ENCODE measurements around the gene GPC6. TPM values are rescaled to one million over a fixed set of nuclear protein-coding genes. Genes with fewer than 3 reads are reported as not detected.

GPC6 gene
- total RNA-seq, 3 donors from 2014 or later (not counting 1 experiment from before 2014, with no cell fraction given), result not detected

DNA sequence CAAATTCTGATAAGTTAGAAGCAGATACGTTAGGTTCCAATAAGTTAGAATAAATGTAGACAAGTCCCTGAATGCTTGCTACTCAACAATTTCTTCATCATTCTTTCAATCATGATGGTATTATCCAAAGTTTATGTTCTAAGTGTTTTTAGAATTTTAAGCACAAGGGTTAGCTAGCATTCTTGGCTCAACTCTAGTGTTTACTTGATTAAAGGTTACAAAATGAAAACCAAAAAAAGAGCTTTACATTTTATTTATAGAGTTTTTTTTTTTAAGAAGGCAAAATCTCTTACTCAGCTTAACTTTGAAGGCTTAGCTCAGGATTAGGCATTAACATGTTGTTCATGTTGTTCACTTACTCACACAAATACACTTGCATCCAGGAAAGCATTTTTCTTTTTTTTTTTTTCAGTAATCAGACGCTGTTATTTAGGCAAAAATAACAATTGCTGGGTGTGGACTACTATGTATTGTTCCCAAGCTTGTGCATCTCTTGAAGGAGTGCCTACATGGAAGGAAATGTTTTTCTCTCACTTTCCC is 832.3 kb downstream of the GPC6 start:
- Histone ChIP-seq H3K27ac (ENCODE audit: low read length) (no peak overlapping the region), H3K27me3 (ENCODE audit: control insufficient read depth, insufficient read depth, low read length) (no peaks in the 10 kb centered on the region), H3K36me3 (ENCODE audit: control insufficient read depth, insufficient read depth, low read length) (no peaks in the 10 kb centered on the region), H3K9me3 (ENCODE audit: control insufficient read depth, insufficient read depth, low read length) (no peaks in the 10 kb centered on the region), H3K4me3 (ENCODE audit: low read length) (no peak overlapping the region), H3K4me1 (ENCODE audit: control insufficient read depth, insufficient read depth, low read length) (no peaks in the 10 kb centered on the region)
- ATAC-seq, result no peak
- Mint-ChIP-seq H3K27ac (no peak overlapping the region), H3K4me1 (no peaks in the 10 kb centered on the region), H3K4me3 (no peak overlapping the region), H3K27me3 (ENCODE audit: low read depth in 2 of 2) (peaks cover 0 to 2% of the 10 kb centered on the region in 2 donors), H3K9me3 (no peaks in the 10 kb centered on the region), H3K36me3 (no peaks in the 10 kb centered on the region)
- no peak for DNase-seq
- intact Hi-C loops (cut with micrococcal nuclease), result no loop called here
- no CpG with 5 or more reads among the region's 2 CpGs for WGBS (ENCODE audit: insufficient coverage)
- TF ChIP-seq, protein P1, sequence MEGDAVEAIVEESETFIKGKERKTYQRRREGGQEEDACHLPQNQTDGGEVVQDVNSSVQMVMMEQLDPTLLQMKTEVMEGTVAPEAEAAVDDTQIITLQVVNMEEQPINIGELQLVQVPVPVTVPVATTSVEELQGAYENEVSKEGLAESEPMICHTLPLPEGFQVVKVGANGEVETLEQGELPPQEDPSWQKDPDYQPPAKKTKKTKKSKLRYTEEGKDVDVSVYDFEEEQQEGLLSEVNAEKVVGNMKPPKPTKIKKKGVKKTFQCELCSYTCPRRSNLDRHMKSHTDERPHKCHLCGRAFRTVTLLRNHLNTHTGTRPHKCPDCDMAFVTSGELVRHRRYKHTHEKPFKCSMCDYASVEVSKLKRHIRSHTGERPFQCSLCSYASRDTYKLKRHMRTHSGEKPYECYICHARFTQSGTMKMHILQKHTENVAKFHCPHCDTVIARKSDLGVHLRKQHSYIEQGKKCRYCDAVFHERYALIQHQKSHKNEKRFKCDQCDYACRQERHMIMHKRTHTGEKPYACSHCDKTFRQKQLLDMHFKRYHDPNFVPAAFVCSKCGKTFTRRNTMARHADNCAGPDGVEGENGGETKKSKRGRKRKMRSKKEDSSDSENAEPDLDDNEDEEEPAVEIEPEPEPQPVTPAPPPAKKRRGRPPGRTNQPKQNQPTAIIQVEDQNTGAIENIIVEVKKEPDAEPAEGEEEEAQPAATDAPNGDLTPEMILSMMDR (IDR thresholded peaks at IDR 0.05), result no peak

DNA sequence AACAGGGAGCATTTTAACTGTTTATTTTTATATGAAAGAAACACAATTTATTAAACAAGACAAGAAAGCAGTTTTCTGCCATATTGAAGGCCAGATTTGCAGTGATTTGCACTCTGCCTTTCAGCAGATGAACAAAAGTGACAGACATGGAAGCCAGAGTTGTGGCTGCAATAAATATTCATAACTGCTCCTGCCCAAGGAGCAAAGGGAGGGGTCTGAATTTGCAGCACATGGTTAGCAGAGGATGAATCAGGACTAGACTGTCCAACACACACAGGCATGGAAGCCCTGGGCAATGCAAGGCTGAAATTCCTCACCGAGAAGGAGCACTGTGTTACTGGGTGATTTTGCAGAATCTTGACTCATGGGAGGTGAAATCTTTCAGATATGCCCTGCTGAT is 834.7 kb downstream of the GPC6 start:
- no peaks in the 10 kb centered on the region for H3K4me1 Mint-ChIP-seq
- no peak overlapping the region for H3K4me3 Mint-ChIP-seq
- no peaks in the 10 kb centered on the region for H3K36me3 ChIP-seq (ENCODE audit: control insufficient read depth, insufficient read depth, low read length)
- ATAC-seq (no peak), DNase-seq (no peak)
- intact Hi-C loops (cut with micrococcal nuclease), result no loop called here
- TF ChIP-seq, protein P1 (IDR thresholded peaks at IDR 0.05), result no peak
- WGBS (ENCODE audit: insufficient coverage), result 100% methylated on average over 1 of the region's 1 CpG
- no peaks in the 10 kb centered on the region for H3K27me3 Mint-ChIP-seq (ENCODE audit: low read depth in 2 of 2)
- H3K36me3 Mint-ChIP-seq, result no peaks in the 10 kb centered on the region
- H3K27me3 ChIP-seq (ENCODE audit: control insufficient read depth, insufficient read depth, low read length), result no peaks in the 10 kb centered on the region
- H3K4me3 ChIP-seq (ENCODE audit: low read length), result no peak overlapping the region
- H3K9me3 ChIP-seq (ENCODE audit: control insufficient read depth, insufficient read depth, low read length), result no peaks in the 10 kb centered on the region
- H3K4me1 ChIP-seq (ENCODE audit: control insufficient read depth, insufficient read depth, low read length), result no peaks in the 10 kb centered on the region
- H3K27ac Mint-ChIP-seq, result no peak overlapping the region
- H3K27ac ChIP-seq (ENCODE audit: low read length), result no peak overlapping the region
- no peaks in the 10 kb centered on the region for H3K9me3 Mint-ChIP-seq

DNA sequence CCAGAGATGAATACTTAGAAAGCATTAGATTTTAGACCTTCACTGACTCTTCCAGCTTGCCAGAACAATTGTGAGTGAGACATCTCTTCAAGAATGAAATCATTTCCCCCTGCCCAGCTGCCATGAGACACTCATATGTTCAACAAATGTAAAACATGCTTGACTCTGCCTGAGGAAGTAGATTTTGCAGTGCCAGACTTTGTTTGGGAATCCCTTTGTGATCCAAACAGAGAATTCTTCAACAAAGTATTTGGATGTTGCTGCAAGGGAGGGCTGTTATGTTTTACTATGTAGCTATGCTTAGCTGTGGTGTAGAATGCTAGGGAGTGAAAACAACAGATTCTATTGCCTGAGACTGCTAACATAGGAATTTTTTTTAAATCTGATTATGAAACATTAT is 836.5 kb downstream of the GPC6 start:
- Histone ChIP-seq H3K4me1 (ENCODE audit: control insufficient read depth, insufficient read depth, low read length) (no peaks in the 10 kb centered on the region), H3K9me3 (ENCODE audit: control insufficient read depth, insufficient read depth, low read length) (no peaks in the 10 kb centered on the region), H3K27ac (ENCODE audit: low read length) (no peak overlapping the region), H3K4me3 (ENCODE audit: low read length) (no peak overlapping the region), H3K27me3 (ENCODE audit: control insufficient read depth, insufficient read depth, low read length) (no peaks in the 10 kb centered on the region), H3K36me3 (ENCODE audit: control insufficient read depth, insufficient read depth, low read length) (no peaks in the 10 kb centered on the region)
- Mint-ChIP-seq H3K36me3 (no peaks in the 10 kb centered on the region), H3K9me3 (no peaks in the 10 kb centered on the region), H3K27me3 (ENCODE audit: low read depth in 2 of 2) (no peaks in the 10 kb centered on the region), H3K27ac (no peak overlapping the region), H3K4me3 (no peak overlapping the region), H3K4me1 (no peaks in the 10 kb centered on the region)
- DNase-seq (no peak), ATAC-seq (no peak)
- intact Hi-C loops (cut with micrococcal nuclease), result no loop called here
- TF ChIP-seq, protein P1 (IDR thresholded peaks at IDR 0.05), result no peak

DNA sequence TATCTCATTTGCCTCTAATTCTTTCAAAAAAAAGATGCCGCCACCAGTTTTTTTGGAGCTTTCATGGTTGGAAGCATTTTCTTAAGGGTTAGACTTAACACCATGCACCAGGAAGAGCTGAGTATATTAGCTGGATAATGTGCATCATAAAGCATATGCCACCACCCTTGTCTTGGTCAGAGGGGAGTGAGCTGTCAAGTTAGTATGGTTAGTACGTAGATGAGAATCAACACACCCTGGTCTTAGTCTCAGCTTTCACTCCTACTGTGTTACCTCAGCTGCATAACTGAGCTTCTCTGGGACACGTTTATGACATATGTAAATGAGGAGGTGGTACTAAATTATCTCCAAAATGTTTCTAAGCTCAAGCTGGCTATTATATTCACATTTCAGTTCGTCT is 837.2 kb downstream of the GPC6 start:
- Histone ChIP-seq H3K27ac (ENCODE audit: low read length) (no peak overlapping the region), H3K4me1 (ENCODE audit: control insufficient read depth, insufficient read depth, low read length) (no peaks in the 10 kb centered on the region), H3K4me3 (ENCODE audit: low read length) (no peak overlapping the region), H3K9me3 (ENCODE audit: control insufficient read depth, insufficient read depth, low read length) (no peaks in the 10 kb centered on the region), H3K27me3 (ENCODE audit: control insufficient read depth, insufficient read depth, low read length) (no peaks in the 10 kb centered on the region), H3K36me3 (ENCODE audit: control insufficient read depth, insufficient read depth, low read length) (no peaks in the 10 kb centered on the region)
- no peak for ATAC-seq
- H3K27me3 Mint-ChIP-seq (ENCODE audit: low read depth in 2 of 2), result no peaks in the 10 kb centered on the region
- DNase-seq, result no peak
- TF ChIP-seq, protein P1 (IDR thresholded peaks at IDR 0.05), result no peak
- intact Hi-C loops (cut with micrococcal nuclease), result no loop called here
- no peaks in the 10 kb centered on the region for H3K4me1 Mint-ChIP-seq
- 100% methylated on average over 1 of the region's 4 CpGs for WGBS (ENCODE audit: insufficient coverage)
- no peak overlapping the region for H3K27ac Mint-ChIP-seq
- no peaks in the 10 kb centered on the region for H3K36me3 Mint-ChIP-seq
- no peaks in the 10 kb centered on the region for H3K9me3 Mint-ChIP-seq
- H3K4me3 Mint-ChIP-seq, result no peak overlapping the region

All from natural killer cell (primary cell).